NT2/D1 (cell line): ENCODE data around the gene ABCC4.

Experiments used
- DNase-seq: peaks from one replicate; pipeline ENCODE4 v3.0.0-alpha.2; 2011; ENCODE audit warnings: low read depth, low spot score
- H3K27me3 ChIP-seq: 2 replicates; pipeline ENCODE4 v1.6.0; 2011; ENCODE audit warnings: mild to moderate bottlenecking; ENCODE audit not compliant: insufficient read length, insufficient read depth
- H3K36me3 ChIP-seq: 2 replicates; pipeline ENCODE4 v1.6.1; 2011; ENCODE audit warnings: mild to moderate bottlenecking, low read length, mixed read lengths; ENCODE audit not compliant: insufficient read depth, insufficient read length
- H3K4me1 ChIP-seq: 2 replicates; pipeline ENCODE4 v1.5.1; 2011; ENCODE audit not compliant: insufficient read depth, insufficient read length
- H3K4me3 ChIP-seq: 2 replicates; pipeline ENCODE4 v1.5.1; 2011; ENCODE audit warnings: low read depth; ENCODE audit not compliant: insufficient read length
- H3K9ac ChIP-seq: 2 replicates; pipeline ENCODE4 v1.6.0; 2011; ENCODE audit warnings: low read depth; ENCODE audit not compliant: insufficient read length
- H3K9me3 ChIP-seq: 2 replicates; pipeline ENCODE4 v1.5.1; 2011; ENCODE audit warnings: mild to moderate bottlenecking, low read length; ENCODE audit not compliant: insufficient read depth
- SUZ12 ChIP-seq: IDR thresholded peaks from 2 replicates; pipeline ENCODE4 v1.6.1; 2011; ENCODE audit not compliant: insufficient read length, insufficient read depth; ENCODE audit errors: extremely low read depth
- YY1 ChIP-seq: IDR thresholded peaks from 2 replicates; pipeline ENCODE4 v1.6.1; 2011; ENCODE audit not compliant: insufficient read length, insufficient read depth
- ZNF274 ChIP-seq: IDR thresholded peaks from 2 replicates; pipeline ENCODE4 v1.6.1; 2011; ENCODE audit warnings: mild to moderate bottlenecking, low read depth, low read length

ABCC4 gene

GRCh38 chr13:95226476-95226875, 74.8 kb downstream of the ABCC4 start:
- no peak overlapping the region for H3K4me3 ChIP-seq
- DNase-seq: no peak
- no peak overlapping the region for H3K9ac ChIP-seq
- no peaks in the 10 kb centered on the region for H3K27me3 ChIP-seq
- TF ChIP-seq SUZ12 (no peak), ZNF274 (no peak)
- no peaks in the 10 kb centered on the region for H3K9me3 ChIP-seq
- no peaks in the 10 kb centered on the region for H3K4me1 ChIP-seq
- H3K36me3 ChIP-seq: peaks cover 2% of the 10 kb centered on the region

DNA sequence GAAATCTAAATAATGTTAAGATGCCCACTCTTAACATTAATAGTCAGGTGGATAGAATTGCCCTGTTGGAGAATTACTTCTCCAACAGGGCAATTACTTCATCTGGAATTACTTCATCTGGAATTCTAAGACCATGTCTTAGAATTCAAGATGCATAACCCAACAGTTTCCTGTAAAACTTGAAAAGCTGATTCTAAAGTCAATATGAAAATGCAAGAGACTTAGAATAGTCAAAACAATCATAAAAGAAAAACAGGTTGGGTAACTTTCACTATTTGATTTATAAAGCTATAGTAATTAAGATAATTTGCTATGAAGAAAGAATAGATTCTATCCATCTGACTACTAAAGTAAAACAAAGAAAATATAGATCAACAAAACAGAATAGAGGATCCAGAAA, 75.2 kb downstream of the ABCC4 start:
- DNase-seq: no peak
- H3K4me3 ChIP-seq: no peak overlapping the region
- no peaks in the 10 kb centered on the region for H3K4me1 ChIP-seq
- H3K36me3 ChIP-seq: no peaks in the 10 kb centered on the region
- no peaks in the 10 kb centered on the region for H3K9me3 ChIP-seq
- TF ChIP-seq YY1: no peak
- no peak for TF ChIP-seq ZNF274
- TF ChIP-seq SUZ12: no peak
- H3K9ac ChIP-seq: no peak overlapping the region
- no peaks in the 10 kb centered on the region for H3K27me3 ChIP-seq

GRCh38 chr13:95224064-95224463, 77.2 kb downstream of the ABCC4 start:
- TF ChIP-seq YY1: no peak
- TF ChIP-seq SUZ12: no peak
- TF ChIP-seq ZNF274: no peak
- no peak for DNase-seq

DNA sequence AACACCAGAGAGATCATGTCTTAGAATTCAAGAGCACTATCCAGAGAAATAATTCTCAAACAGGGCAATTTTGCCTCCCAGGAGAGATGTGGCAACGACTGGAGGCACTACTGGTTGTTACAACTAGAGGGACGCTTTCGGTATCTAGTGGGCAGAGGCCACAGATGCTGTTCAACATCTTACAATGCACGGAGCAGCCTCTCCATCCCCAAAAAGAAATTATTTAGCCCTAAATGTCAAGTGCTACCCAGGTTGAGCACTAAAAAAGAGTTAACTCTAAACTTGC, 78.6 kb downstream of the ABCC4 start:
- H3K9ac ChIP-seq: no peak overlapping the region
- H3K27me3 ChIP-seq: no peaks in the 10 kb centered on the region
- DNase-seq: no peak
- H3K4me1 ChIP-seq: no peaks in the 10 kb centered on the region
- TF ChIP-seq ZNF274 (no peak), YY1 (no peak), SUZ12 (no peak)
- H3K4me3 ChIP-seq: no peak overlapping the region
- H3K36me3 ChIP-seq: no peaks in the 10 kb centered on the region
- no peaks in the 10 kb centered on the region for H3K9me3 ChIP-seq

More at GRCh38 chr13:95224064-95224463, 77.2 kb downstream of the ABCC4 start:
- H3K36me3 ChIP-seq: no peaks in the 10 kb centered on the region
- no peaks in the 10 kb centered on the region for H3K9me3 ChIP-seq
- no peaks in the 10 kb centered on the region for H3K4me1 ChIP-seq
- no peaks in the 10 kb centered on the region for H3K27me3 ChIP-seq
- H3K9ac ChIP-seq: no peak overlapping the region
- no peak overlapping the region for H3K4me3 ChIP-seq

GRCh38 chr13:95221971-95222732, 79.1 kb downstream of the ABCC4 start:
- no peaks in the 10 kb centered on the region for H3K4me1 ChIP-seq
- no peak overlapping the region for H3K9ac ChIP-seq
- H3K36me3 ChIP-seq: no peaks in the 10 kb centered on the region
- TF ChIP-seq SUZ12: no peak
- TF ChIP-seq YY1: no peak
- no peak for TF ChIP-seq ZNF274
- no peak for DNase-seq
- no peak overlapping the region for H3K4me3 ChIP-seq
- no peaks in the 10 kb centered on the region for H3K27me3 ChIP-seq
- no peaks in the 10 kb centered on the region for H3K9me3 ChIP-seq

DNA sequence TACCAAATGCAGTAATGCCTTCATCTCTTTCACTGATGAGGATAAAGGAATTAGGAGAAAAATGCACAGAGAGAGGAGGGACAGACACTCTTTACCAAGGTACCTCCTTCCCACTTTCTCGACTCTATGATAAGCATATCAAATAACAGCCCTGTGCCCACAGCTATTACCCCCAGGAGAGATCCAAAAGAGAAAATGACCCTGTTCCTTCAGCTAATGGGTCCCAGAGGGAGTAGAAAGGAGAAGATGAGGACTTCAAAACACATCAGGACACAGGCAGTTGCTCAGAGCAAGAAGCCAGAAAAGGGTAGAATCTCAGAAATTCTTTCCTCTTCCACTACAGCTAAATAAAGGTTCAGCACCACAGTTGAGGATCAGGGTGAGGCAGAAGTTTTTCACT, 80.6 kb downstream of the ABCC4 start:
- Histone ChIP-seq H3K4me3 (no peak overlapping the region), H3K9ac (no peak overlapping the region), H3K9me3 (no peaks in the 10 kb centered on the region), H3K4me1 (no peaks in the 10 kb centered on the region), H3K36me3 (no peaks in the 10 kb centered on the region), H3K27me3 (no peaks in the 10 kb centered on the region)
- DNase-seq: no peak
- TF ChIP-seq ZNF274 (no peak), YY1 (no peak), SUZ12 (no peak)

DNA sequence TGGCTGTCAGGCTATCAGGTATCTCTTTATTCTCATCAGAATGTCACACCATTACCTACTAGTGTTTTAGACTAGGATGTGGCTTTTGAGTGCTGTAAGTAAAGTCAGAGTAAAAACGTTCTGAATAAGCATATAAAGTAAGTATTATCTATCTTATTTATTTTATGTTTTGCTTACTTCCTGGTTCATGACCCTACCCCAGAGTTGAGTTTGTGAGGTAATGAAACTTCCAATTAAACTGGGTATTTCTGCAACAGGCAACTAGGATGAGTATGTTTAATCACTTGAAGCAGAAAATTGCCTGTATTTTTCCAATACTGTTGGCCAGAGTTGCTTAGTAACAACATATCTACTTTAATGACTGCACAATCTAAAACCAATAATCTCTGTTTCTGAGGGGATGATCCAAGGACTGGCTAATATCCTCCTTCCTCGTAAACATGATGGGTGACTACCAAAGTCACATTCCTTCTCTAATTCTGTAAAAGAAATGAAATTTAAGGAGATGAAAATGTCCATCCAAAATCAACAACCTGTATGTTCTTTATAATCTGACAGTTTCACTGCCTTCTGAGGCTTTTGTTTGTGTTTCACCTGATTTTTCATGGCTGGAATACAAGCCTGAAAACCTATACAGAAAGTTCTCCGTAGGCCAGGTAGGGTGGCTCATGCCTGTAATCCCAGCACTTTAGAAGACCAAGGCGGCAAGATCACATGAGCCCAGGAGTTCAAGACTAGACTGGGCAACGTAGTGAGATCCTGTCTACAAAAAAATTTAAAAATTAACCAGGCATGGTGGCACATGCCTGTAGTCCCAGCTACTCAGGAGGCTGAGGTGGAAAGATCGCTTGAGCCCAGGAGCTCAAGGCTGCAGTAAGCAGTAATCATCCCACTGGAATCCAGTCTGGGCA, 83.1 kb downstream of the ABCC4 start:
- no peak for DNase-seq
- TF ChIP-seq SUZ12: no peak
- no peak for TF ChIP-seq ZNF274
- no peak for TF ChIP-seq YY1
- no peak overlapping the region for H3K4me3 ChIP-seq
- no peaks in the 10 kb centered on the region for H3K4me1 ChIP-seq
- H3K27me3 ChIP-seq: no peaks in the 10 kb centered on the region
- no peak overlapping the region for H3K9ac ChIP-seq
- H3K36me3 ChIP-seq: peaks cover under 1% of the 10 kb centered on the region
- H3K9me3 ChIP-seq: no peaks in the 10 kb centered on the region
